GM21717 (cell line): ENCODE data around the gene AHCYL1.
"Not testable (repeated sequence)": the region's sequence is repeated elsewhere in the genome, so short reads cannot be mapped to it uniquely, and the experiment has no call there.

Experiments used
- ATAC-seq: cut with Tn5 transposase; IDR thresholded peaks from one replicate; pipeline ENCODE4 v1.9.1; 2021; ENCODE audit warnings: mild to moderate bottlenecking, moderate library complexity; ENCODE audit not compliant: unreplicated experiment

AHCYL1 gene

GRCh38 chr1:109984456-109985246, at the start of gene AHCYL1:
Gene AHCYL1 (plus strand): TSS chr1:109984765. CDS start chr1:109985053, 288 bp downstream.
- peak; percentile 96 for ATAC-seq

GRCh38 chr1:109935451-109935900, 49.1 kb upstream of the AHCYL1 start:
- ATAC-seq, result no peak

GRCh38 chr1:109937738-109938137, 46.8 kb upstream of the AHCYL1 start:
- no peak for ATAC-seq

- no peak for ATAC-seq
Observed at GRCh38 chr1:109938556-109938955, 46.0 kb upstream of the AHCYL1 start.

GRCh38 chr1:109942434-109942833, 42.1 kb upstream of the AHCYL1 start:
- no peak for ATAC-seq

GRCh38 chr1:109944541-109944940, 40.0 kb upstream of the AHCYL1 start:
- no peak for ATAC-seq

GRCh38 chr1:109946511-109946910, 38.1 kb upstream of the AHCYL1 start:
- ATAC-seq, result no peak

GRCh38 chr1:109947582-109948284, 36.8 kb upstream of the AHCYL1 start:
- ATAC-seq, result no peak

GRCh38 chr1:109948285-109948630, 36.3 kb upstream of the AHCYL1 start:
- no peak for ATAC-seq

GRCh38 chr1:109950038-109950437, 34.5 kb upstream of the AHCYL1 start:
- ATAC-seq, result no peak

- ATAC-seq, result no peak
Observed at GRCh38 chr1:109950509-109950908, 34.1 kb upstream of the AHCYL1 start.

GRCh38 chr1:109951501-109951900, 33.1 kb upstream of the AHCYL1 start:
- ATAC-seq, result not testable (repeated sequence)

GRCh38 chr1:109954041-109954512, 30.5 kb upstream of the AHCYL1 start:
- ATAC-seq, result no peak

GRCh38 chr1:109959632-109959973, 25.0 kb upstream of the AHCYL1 start:
- no peak for ATAC-seq

- no peak for ATAC-seq
Observed at GRCh38 chr1:109959974-109960744, 24.4 kb upstream of the AHCYL1 start.

- ATAC-seq, result no peak
Observed at GRCh38 chr1:109960745-109961094, 23.8 kb upstream of the AHCYL1 start.

GRCh38 chr1:109963864-109964263, 20.7 kb upstream of the AHCYL1 start:
- no peak for ATAC-seq

- no peak for ATAC-seq
Observed at GRCh38 chr1:109969146-109969829, 15.3 kb upstream of the AHCYL1 start.

GRCh38 chr1:109969907-109970306, 14.7 kb upstream of the AHCYL1 start:
- no peak for ATAC-seq

- ATAC-seq, result no peak
Observed at GRCh38 chr1:109971559-109971958, 13.0 kb upstream of the AHCYL1 start.

GRCh38 chr1:109974191-109974590, 10.4 kb upstream of the AHCYL1 start:
- no peak for ATAC-seq
